HEK293T (cell line): ENCODE results near the gene CYP26A1.
"Not testable (repeated sequence)": the region's sequence is repeated elsewhere in the genome, so short reads cannot be mapped to it uniquely, and the experiment has no call there.

ENCODE experiments used
- CTCF ChIA-PET: fragments of 350-600 bp; formaldehyde crosslinking; extraction: SDS; loops from one replicate; lab custom pipeline; 2021; ENCODE audit warnings: antibody characterized with exemption, inconsistent platforms; lab: Yijun Ruan, JAX
- POLR2A ChIA-PET: fragments of 350-600 bp; formaldehyde crosslinking; extraction: SDS; loops from one replicate; lab custom pipeline; 2020; ENCODE audit warnings: antibody characterized with exemption, inconsistent platforms; lab: Yijun Ruan, JAX
- DNase-seq: peaks from one replicate; pipeline ENCODE4 v3.0.0; 2012; ENCODE audit warnings: mixed read lengths; ENCODE audit errors: extremely low spot score
- ARNT ChIP-seq: fragments of 450-650 bp; IDR thresholded peaks from 2 replicates; pipeline ENCODE4 v1.6.1; 2017; ENCODE audit warnings: mild to moderate bottlenecking
- BHLHE40 ChIP-seq: fragments of 450-650 bp; IDR thresholded peaks from 2 replicates; pipeline ENCODE4 v1.6.1; 2016; ENCODE audit warnings: mild to moderate bottlenecking, moderate library complexity, borderline replicate concordance
- CTBP1 ChIP-seq: fragments of 450-650 bp; IDR thresholded peaks from 2 replicates; pipeline ENCODE4 v1.6.1; 2016; ENCODE audit warnings: borderline replicate concordance
- ELF4 ChIP-seq: fragments of 450-650 bp; IDR thresholded peaks from 2 replicates; pipeline ENCODE4 v1.6.1; 2017; ENCODE audit warnings: antibody characterized with exemption
- FOXA1 ChIP-seq: fragments of 450-650 bp; IDR thresholded peaks from 2 replicates; pipeline ENCODE4 v1.6.1; 2016; ENCODE audit warnings: mild to moderate bottlenecking
- FOXK2 ChIP-seq: fragments of 450-650 bp; IDR thresholded peaks from 2 replicates; pipeline ENCODE4 v1.6.1; 2016; ENCODE audit warnings: mild to moderate bottlenecking
- FOXM1 ChIP-seq: fragments of 450-650 bp; IDR thresholded peaks from 2 replicates; pipeline ENCODE4 v1.6.1; 2017; ENCODE audit warnings: mild to moderate bottlenecking, borderline replicate concordance
- HDGF ChIP-seq: fragments of 450-650 bp; IDR thresholded peaks from 2 replicates; pipeline ENCODE4 v1.6.1; 2017; ENCODE audit warnings: antibody characterized with exemption, borderline replicate concordance
- L3MBTL2 ChIP-seq: fragments of 450-650 bp; conservative IDR thresholded peaks from 2 replicates; pipeline ENCODE4 v1.6.1; 2016; ENCODE audit warnings: mild to moderate bottlenecking
- LEF1 ChIP-seq: fragments of 450-650 bp; IDR thresholded peaks from 2 replicates; pipeline ENCODE4 v1.6.1; 2017; ENCODE audit warnings: mild to moderate bottlenecking, borderline replicate concordance
- NFRKB ChIP-seq: fragments of 450-650 bp; IDR thresholded peaks from 2 replicates; pipeline ENCODE4 v1.6.1; 2016; ENCODE audit warnings: mild to moderate bottlenecking, moderate library complexity
- SP1 ChIP-seq: fragments of 450-650 bp; IDR thresholded peaks from 2 replicates; pipeline ENCODE4 v1.6.1; 2017
- SUZ12 ChIP-seq: fragments of 450-650 bp; IDR thresholded peaks from 2 replicates; pipeline ENCODE4 v1.6.1; 2016; ENCODE audit warnings: mild to moderate bottlenecking
- TARDBP ChIP-seq: fragments of 450-650 bp; IDR thresholded peaks from 2 replicates; pipeline ENCODE4 v1.6.1; 2016
- ZNF384 ChIP-seq: fragments of 450-650 bp; IDR thresholded peaks from 2 replicates; pipeline ENCODE4 v1.6.1; 2016
- TF ChIP-seq, protein P1 (sequence below): fragments of 450-650 bp; IDR thresholded peaks from 2 replicates; pipeline ENCODE4 v1.6.1; 2016

CYP26A1 gene

DNA sequence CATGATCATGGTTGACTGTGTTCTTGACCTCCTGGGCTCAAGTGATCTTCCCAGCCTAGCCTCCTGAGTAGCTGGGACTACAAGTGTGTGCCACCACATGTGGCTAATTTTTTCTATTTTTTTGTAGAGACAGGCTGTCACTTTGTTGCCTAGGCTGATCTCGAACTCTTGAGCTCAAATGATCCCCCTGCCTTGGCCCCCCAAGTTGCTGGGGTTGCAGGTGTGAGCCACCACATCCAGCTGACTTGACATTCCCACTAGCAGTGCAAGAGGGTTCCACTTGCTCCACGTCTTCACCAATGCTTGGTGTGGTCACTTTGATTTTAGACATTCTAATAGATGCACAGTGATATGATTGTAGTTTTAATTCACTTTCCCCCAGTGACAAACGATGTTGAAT is 25.1 kb downstream of the CYP26A1 start:
- CTCF ChIA-PET, result interaction anchor here (1.0 kb wide), 1 partner anchor 17 kb away, joined by 3 read pairs; no protein-coding TSS in a partner anchor
- DNase-seq, result no peak
- POLR2A ChIA-PET, result no interaction called here
- TF ChIP-seq ELF4 (no peak), FOXK2 (no peak), ARNT (no peak), HDGF (no peak), TARDBP (no peak), ZNF384 (no peak), FOXA1 (no peak)
- TF ChIP-seq, protein P1, sequence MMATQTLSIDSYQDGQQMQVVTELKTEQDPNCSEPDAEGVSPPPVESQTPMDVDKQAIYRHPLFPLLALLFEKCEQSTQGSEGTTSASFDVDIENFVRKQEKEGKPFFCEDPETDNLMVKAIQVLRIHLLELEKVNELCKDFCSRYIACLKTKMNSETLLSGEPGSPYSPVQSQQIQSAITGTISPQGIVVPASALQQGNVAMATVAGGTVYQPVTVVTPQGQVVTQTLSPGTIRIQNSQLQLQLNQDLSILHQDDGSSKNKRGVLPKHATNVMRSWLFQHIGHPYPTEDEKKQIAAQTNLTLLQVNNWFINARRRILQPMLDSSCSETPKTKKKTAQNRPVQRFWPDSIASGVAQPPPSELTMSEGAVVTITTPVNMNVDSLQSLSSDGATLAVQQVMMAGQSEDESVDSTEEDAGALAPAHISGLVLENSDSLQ, result no peak

DNA sequence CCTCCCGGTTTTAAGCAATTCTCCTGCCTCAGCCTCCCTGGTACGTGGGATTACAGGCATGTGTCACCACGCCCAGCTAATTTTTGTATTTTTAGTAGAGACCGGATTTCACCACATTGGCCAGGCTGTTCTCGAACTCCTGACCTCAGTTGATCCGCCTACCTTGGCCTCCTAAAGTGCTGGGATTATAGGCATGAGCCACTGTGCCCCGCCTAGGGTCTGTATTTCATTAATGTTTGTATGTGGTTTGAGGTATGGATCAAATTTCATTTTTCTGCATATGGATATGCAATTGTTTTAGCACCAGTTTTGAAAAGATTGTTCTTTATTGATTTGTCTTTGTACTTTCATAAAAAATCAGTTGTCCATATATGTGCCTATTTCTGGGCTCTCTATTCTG is 26.0 kb downstream of the CYP26A1 start:
- ChIA-PET CTCF (no interaction called here), POLR2A (no interaction called here)
- DNase-seq, result no peak
- TF ChIP-seq FOXK2 (no peak), FOXM1 (no peak), HDGF (no peak), TARDBP (no peak), LEF1 (no peak), SP1 (no peak), L3MBTL2 (no peak), ELF4 (no peak), NFRKB (no peak), CTBP1 (no peak), ARNT (no peak), BHLHE40 (no peak), FOXA1 (no peak), ZNF384 (no peak), SUZ12 (no peak)
- TF ChIP-seq, protein P1, result no peak

DNA sequence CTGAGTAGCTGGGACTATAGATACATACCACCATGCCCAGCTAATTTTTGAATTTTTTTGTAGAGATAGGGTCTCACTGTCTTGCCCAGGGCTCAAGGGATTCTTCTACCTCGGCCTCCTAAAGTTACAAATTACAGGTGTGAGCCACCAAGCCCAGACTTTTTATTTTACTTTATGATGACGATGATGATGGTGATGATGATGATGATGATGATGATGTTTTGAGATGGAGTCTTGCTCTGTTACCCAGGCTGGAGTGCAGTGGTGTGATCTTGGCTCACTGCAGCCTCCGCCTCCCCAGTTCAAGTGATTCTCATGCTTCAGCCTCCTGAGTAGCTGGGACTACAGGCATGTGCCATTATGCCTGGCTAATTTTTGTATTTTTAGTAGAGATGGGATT is 27.5 kb downstream of the CYP26A1 start:
- POLR2A ChIA-PET, result not testable (repeated sequence)
- CTCF ChIA-PET, result interaction anchor here (0.6 kb wide), 1 partner anchor 8 kb away, joined by 3 read pairs; no protein-coding TSS in a partner anchor

DNA sequence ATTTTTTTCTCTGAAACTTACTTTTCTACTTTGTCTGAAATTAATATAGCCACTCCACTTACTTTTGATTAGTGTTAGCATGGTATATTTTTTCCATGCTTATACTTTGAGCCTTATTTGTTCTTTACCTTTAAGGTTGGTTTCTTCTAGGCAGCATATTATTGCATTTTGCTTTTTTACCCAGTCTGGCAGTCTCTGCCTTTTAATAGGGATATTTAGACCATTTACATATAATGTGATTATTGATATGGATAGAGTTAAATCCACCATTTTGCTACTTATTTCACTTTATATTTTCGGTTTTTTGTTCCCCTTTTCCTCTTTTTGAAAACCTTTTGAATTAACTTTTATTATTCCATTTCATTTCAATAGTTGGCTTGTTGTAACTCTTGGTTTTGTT is 30.3 kb downstream of the CYP26A1 start:
- POLR2A ChIA-PET, result no interaction called here
- CTCF ChIA-PET, result no interaction called here
- no peak for DNase-seq

More for the DNA sequence above, 27.5 kb downstream of the CYP26A1 start:
- DNase-seq, result not testable (repeated sequence)

DNA sequence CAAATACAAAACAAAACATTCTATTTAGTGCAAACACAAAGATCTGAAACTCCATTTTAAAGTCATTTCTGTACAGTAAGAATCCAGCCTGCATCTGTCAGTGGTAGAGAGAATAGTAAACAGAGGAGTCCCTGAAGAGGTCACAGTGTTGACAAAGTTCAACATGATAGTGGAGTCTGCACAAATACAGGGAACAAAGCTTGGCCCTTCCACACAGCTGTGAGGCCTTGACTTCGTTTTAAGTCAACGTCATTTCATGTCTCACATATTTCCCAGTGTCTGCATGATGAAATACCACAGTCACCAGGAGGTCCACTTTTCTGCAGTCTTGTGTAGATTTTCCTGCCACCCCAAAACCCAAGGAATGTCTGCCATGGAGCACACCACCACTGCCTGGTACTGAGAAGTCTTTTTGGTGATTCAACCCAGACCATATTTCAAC is 33.0 kb downstream of the CYP26A1 start:
- ChIA-PET POLR2A (interaction anchor here (0.7 kb wide), 1 partner anchor 269 kb away, joined by 4 read pairs; no protein-coding TSS in a partner anchor), CTCF (interaction anchor here (2.0 kb wide), 1 partner anchor 9 kb away, joined by 11 read pairs; no protein-coding TSS in a partner anchor)
- TF ChIP-seq CTBP1 (no peak), ZNF384 (no peak), L3MBTL2 (no peak), BHLHE40 (no peak), NFRKB (no peak), ARNT (no peak), FOXM1 (no peak), SUZ12 (no peak), SP1 (no peak), TARDBP (no peak), LEF1 (no peak), FOXK2 (no peak), FOXA1 (no peak), HDGF (no peak), ELF4 (no peak)
- TF ChIP-seq, protein P1, result no peak
- DNase-seq, result no peak

More for the DNA sequence above, 30.3 kb downstream of the CYP26A1 start:
- TF ChIP-seq SUZ12 (no peak), LEF1 (no peak), FOXK2 (no peak), FOXA1 (no peak)
- TF ChIP-seq, protein P1, result no peak

DNA sequence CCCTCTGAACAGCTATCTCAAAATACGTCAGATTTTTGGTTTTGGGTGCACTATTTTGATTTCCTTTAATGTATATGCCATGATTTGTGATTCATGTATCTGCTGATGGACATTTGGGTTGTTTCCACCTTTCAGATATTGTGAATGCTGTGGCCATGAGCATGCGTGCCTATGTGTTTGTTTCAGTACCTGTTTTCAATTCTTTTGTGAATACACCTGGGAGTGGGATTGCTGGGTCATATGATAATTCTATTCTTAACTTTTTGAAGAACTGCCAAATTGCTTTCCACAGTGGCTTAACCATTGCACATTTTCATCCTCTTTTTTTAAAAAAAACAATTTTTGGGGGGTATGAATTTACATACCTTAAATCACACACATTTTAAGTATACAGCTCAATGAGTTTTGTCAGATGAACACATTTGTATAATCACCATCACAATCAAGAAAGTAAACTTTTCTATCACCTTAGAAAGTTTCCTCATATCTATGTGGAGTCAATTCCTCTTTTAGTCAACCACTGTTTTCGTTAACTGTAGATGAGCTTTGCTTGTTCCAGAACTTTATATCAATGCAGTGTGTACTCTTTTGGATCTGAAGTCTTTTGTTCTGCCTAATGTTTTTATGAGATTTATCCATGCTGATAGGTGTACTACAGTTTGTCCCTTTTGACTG is 36.9 kb downstream of the CYP26A1 start:
- DNase-seq, result no peak
- TF ChIP-seq FOXM1, result no peak
- no peak for TF ChIP-seq TARDBP
- TF ChIP-seq ARNT, result no peak
- no peak for TF ChIP-seq FOXK2
- TF ChIP-seq LEF1, result no peak
- no peak for TF ChIP-seq SUZ12
- CTCF ChIA-PET, result no interaction called here
- POLR2A ChIA-PET, result no interaction called here
